Retina (tissue), 1 donor: ENCODE measurements around the gene LAPTM5.

ENCODE experiments used
- DNase-seq: peaks from one replicate; pipeline ENCODE4 v3.0.0-alpha.2; 2016

Gene LAPTM5

GRCh38 chr1:30754684-30755171 lies 2.8 kb downstream of the LAPTM5 start:
- DNase-seq = no peak

- no peak for DNase-seq
Measured at GRCh38 chr1:30753660-30754123, 3.9 kb downstream of the LAPTM5 start.

GRCh38 chr1:30753118-30753517 lies 4.5 kb downstream of the LAPTM5 start:
- DNase-seq = no peak

- no peak for DNase-seq
Measured at GRCh38 chr1:30752651-30752908, 5.0 kb downstream of the LAPTM5 start.

GRCh38 chr1:30751830-30752650 lies 5.5 kb downstream of the LAPTM5 start:
- no peak for DNase-seq

- DNase-seq = no peak
Measured at GRCh38 chr1:30750731-30751291, 6.8 kb downstream of the LAPTM5 start.

- DNase-seq = no peak
Measured at GRCh38 chr1:30749691-30750583, 7.6 kb downstream of the LAPTM5 start.

- peak; percentile 57 for DNase-seq
Measured at GRCh38 chr1:30748699-30749401, 8.7 kb downstream of the LAPTM5 start.

- DNase-seq = no peak
Measured at GRCh38 chr1:30748098-30748698, 9.4 kb downstream of the LAPTM5 start.

- DNase-seq = no peak
Measured at GRCh38 chr1:30747033-30748008, 10.3 kb downstream of the LAPTM5 start.

GRCh38 chr1:30746212-30747032 lies 11.2 kb downstream of the LAPTM5 start:
- no peak for DNase-seq

GRCh38 chr1:30745834-30746208 lies 11.8 kb downstream of the LAPTM5 start:
- DNase-seq = no peak

- DNase-seq = no peak
Measured at GRCh38 chr1:30745156-30745833, 12.3 kb downstream of the LAPTM5 start.

- no peak for DNase-seq
Measured at GRCh38 chr1:30744060-30744756, 13.4 kb downstream of the LAPTM5 start.

GRCh38 chr1:30743584-30744059 lies 14.0 kb downstream of the LAPTM5 start:
- no peak for DNase-seq

GRCh38 chr1:30742963-30743559 lies 14.5 kb downstream of the LAPTM5 start:
- no peak for DNase-seq

GRCh38 chr1:30742300-30742962 lies 15.1 kb downstream of the LAPTM5 start:
- DNase-seq = no peak
